GM06990 (cell line): ENCODE results near the gene WWC2.
"Not testable (repeated sequence)": the region's sequence is repeated elsewhere in the genome, so short reads cannot be mapped to it uniquely, and the experiment has no call there.

ENCODE experiments used
- DNase-seq: peaks from one replicate; pipeline ENCODE4 v3.0.0-alpha.2; 2011; ENCODE audit not compliant: insufficient read length; ENCODE audit errors: extremely low read depth
- H3K27me3 ChIP-seq: replicated peaks from 2 replicates; pipeline ENCODE4 v1.6.0; 2011; ENCODE audit warnings: low read length; ENCODE audit not compliant: control insufficient read depth, insufficient read depth
- H3K36me3 ChIP-seq: 2 replicates; pipeline ENCODE4 v1.5.1; 2011; ENCODE audit warnings: low read length; ENCODE audit not compliant: control insufficient read depth, insufficient read depth
- H3K4me3 ChIP-seq: replicated peaks from 2 replicates; pipeline ENCODE4 v1.5.1; 2011; ENCODE audit warnings: low read depth, mild to moderate bottlenecking, control low read depth, low read length
- TF ChIP-seq, protein P1 (sequence below): IDR thresholded peaks from 2 replicates; pipeline ENCODE4 v1.5.1; 2011; ENCODE audit warnings: low read length, control low read depth, mild to moderate bottlenecking, inconsistent platforms; ENCODE audit not compliant: insufficient read depth, poor library complexity, severe bottlenecking

Gene WWC2

DNA sequence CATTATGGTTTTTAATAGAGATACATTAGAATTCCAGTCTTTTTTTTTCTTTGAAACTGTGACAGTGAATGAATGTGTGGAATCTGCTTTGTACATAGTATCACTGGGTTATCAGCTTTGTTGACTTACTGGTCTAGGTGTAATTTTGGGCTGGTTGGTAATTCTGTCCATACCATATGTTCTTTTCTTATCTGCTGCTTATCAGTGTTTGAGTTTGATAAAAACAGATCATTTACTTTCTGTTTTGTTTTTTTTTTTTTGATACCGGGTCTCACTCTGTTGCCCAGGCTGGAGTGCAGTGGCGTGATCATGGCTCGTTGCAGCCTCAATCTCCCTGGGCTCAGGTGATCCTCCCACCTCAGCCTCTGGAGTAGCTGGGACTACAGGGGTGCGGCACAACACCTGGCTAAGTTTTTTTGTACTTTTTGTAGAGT is 12.4 kb downstream of the WWC2 start:
- TF ChIP-seq, protein P1, sequence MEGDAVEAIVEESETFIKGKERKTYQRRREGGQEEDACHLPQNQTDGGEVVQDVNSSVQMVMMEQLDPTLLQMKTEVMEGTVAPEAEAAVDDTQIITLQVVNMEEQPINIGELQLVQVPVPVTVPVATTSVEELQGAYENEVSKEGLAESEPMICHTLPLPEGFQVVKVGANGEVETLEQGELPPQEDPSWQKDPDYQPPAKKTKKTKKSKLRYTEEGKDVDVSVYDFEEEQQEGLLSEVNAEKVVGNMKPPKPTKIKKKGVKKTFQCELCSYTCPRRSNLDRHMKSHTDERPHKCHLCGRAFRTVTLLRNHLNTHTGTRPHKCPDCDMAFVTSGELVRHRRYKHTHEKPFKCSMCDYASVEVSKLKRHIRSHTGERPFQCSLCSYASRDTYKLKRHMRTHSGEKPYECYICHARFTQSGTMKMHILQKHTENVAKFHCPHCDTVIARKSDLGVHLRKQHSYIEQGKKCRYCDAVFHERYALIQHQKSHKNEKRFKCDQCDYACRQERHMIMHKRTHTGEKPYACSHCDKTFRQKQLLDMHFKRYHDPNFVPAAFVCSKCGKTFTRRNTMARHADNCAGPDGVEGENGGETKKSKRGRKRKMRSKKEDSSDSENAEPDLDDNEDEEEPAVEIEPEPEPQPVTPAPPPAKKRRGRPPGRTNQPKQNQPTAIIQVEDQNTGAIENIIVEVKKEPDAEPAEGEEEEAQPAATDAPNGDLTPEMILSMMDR: no peak
- no peak for DNase-seq
- no peaks in the 10 kb centered on the region for H3K36me3 ChIP-seq
- H3K4me3 ChIP-seq: no peak overlapping the region
- no peaks in the 10 kb centered on the region for H3K27me3 ChIP-seq

DNA sequence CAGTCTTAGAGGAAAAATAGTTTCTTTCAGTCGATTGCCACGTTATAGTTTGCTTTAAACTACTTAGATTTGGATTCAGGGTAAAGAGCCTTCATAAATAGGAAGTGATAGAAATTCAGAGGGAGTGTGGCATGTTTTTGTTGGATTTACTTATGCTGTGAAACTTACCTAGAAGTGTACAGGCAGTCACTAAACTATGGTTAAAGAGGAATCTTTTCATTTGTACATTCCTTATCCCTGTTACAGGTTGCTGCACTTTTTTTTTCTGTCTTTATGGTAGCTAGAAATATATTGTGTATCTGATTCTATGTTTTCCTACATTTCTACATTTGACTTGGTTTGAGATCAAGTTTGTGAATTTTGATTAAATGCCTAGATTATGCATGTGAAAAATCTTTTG is 19.1 kb downstream of the WWC2 start:
- DNase-seq: no peak
- no peak overlapping the region for H3K4me3 ChIP-seq
- H3K27me3 ChIP-seq: no peaks in the 10 kb centered on the region
- TF ChIP-seq, protein P1: no peak
- H3K36me3 ChIP-seq: no peaks in the 10 kb centered on the region

DNA sequence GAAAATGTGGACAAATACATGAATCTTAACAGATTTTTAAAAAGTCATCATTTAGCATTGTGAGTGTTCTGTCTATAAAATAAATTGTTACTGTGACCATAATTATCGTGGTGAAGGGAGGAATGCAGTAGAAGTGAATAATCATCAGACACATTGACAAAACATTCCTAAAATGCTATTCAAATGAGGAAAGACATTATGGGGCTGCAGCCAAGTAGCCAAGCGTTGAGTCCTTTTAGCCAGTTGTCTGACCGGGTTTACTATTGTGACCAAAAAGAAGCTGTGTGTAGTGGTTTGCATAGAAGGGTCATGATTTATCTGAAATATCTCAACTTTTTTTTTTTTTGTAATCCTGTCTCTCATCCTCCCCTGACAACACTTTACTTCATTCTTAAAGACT is 19.5 kb downstream of the WWC2 start:
- Histone ChIP-seq H3K27me3 (no peaks in the 10 kb centered on the region), H3K36me3 (no peaks in the 10 kb centered on the region), H3K4me3 (no peak overlapping the region)
- no peak for DNase-seq
- TF ChIP-seq, protein P1: no peak

DNA sequence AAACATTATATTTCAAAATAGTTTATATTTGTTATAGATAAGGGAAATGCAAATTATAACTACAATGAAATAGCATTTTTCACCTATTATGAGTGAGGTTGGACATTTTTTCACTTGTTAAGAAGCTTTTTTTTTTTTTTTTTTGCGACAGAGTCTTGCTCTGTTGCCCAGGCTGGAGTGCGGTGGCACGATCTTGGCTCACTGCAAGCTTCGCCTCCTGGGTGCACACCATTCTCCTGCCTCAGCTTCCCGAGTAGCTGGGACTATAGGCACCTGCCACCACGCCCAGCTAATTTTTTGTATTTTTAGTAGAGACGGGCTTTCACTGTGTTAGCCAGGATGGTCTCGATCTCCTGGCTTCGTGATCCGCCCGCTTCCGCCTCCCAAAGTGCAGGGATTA is 22.6 kb downstream of the WWC2 start:
- not testable (repeated sequence) for H3K4me3 ChIP-seq, DNase-seq, H3K36me3 ChIP-seq, H3K27me3 ChIP-seq

DNA sequence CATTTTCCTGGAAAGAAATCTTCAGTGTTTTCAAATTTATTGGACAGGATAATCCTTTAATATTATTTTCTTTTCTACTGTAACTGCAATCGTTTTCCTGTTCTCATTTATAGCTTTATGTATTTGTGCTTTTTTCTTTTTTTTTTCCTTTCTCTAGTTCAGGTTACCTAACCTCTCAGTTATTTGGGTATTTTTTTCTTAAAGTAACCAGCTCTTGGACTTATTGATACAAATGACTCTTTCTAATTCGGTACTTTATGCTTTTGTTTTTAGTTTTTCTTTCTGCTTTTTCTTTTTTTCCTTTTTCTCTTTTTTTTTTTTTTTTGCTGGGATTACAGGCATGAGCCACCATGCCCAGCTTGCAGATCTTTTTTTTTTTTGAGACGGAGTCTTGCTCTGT is 25.2 kb downstream of the WWC2 start:
- TF ChIP-seq, protein P1: no peak
- H3K4me3 ChIP-seq: no peak overlapping the region
- H3K36me3 ChIP-seq: no peaks in the 10 kb centered on the region
- no peaks in the 10 kb centered on the region for H3K27me3 ChIP-seq
- DNase-seq: no peak

DNA sequence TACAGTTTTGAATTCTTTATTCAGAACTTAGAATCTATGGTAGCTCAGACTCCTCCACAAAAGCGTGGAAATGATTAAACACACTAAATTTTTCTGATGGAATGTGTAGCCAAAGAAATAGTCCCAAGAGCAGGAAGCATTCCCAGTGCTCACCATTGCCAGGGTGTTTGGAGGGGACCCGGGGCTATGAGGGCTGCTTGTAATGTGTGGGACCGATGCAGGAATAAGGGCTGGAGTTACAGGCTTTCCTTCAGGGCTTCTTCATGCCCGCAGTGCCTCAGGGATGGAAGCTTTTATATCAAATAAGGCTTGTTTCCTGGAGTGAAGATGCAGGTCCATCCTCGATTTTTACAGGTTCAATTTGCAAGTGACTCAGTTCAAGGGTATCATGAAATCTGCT is 25.8 kb downstream of the WWC2 start:
- no peaks in the 10 kb centered on the region for H3K27me3 ChIP-seq
- DNase-seq: no peak
- TF ChIP-seq, protein P1: no peak
- no peaks in the 10 kb centered on the region for H3K36me3 ChIP-seq
- H3K4me3 ChIP-seq: no peak overlapping the region
